Parietal lobe (tissue), 1 donor: Measurements from ENCODE around the gene PIK3C2B. TPM values are rescaled to one million over a fixed set of nuclear protein-coding genes. Genes with fewer than 3 reads are reported as not detected.

Experiments used
- total RNA-seq: library from RNA; depleted of rRNA; stranded (reverse); fragments of >200 nt; gene quantifications from one replicate; pipeline ENCODE4 v1.2.3, GENCODE V29; 2014

Gene PIK3C2B
- total RNA-seq: 59.2 TPM

GRCh38 chr1:204494281-204495077 is at the start of gene PIK3C2B:
Gene PIK3C2B (minus strand): TSS chr1:204494805. CDS start chr1:204469802, 25,003 bp downstream.

GRCh38 chr1:204516180-204516879 is 21.7 kb upstream of the PIK3C2B start, which contains the start of gene MDM4:
Gene MDM4 (plus strand): TSS chr1:204516406. CDS start chr1:204525519, 9,113 bp downstream.

Other genes with a start within 250 kb of the PIK3C2B start
- gene PLEKHA6, start 134.9 kb downstream of the PIK3C2B start, total RNA-seq: 20.3 TPM
- 47.6 TPM for gene PPP1R15B, start 83.0 kb downstream of the PIK3C2B start, total RNA-seq
- gene MDM4, start 21.6 kb upstream of the PIK3C2B start, total RNA-seq: 147 TPM
- gene LRRN2, start 190.9 kb upstream of the PIK3C2B start, total RNA-seq: 16.3 TPM